NT2/D1 (cell line): ENCODE results near the gene CCDC88C.

Experiments used
- SUZ12 ChIP-seq: IDR thresholded peaks from 2 replicates; pipeline ENCODE4 v1.6.1; 2011; ENCODE audit not compliant: insufficient read length, insufficient read depth; ENCODE audit errors: extremely low read depth
- YY1 ChIP-seq: IDR thresholded peaks from 2 replicates; pipeline ENCODE4 v1.6.1; 2011; ENCODE audit not compliant: insufficient read length, insufficient read depth
- ZNF274 ChIP-seq: IDR thresholded peaks from 2 replicates; pipeline ENCODE4 v1.6.1; 2011; ENCODE audit warnings: mild to moderate bottlenecking, low read depth, low read length

GRCh38 chr14:91395466-91395865 lies 22.2 kb downstream of the CCDC88C start:
- TF ChIP-seq YY1 (no peak), SUZ12 (no peak), ZNF274 (no peak)
